ENCODE results near the gene TMEM183A. TPM values are rescaled to one million over a fixed set of nuclear protein-coding genes. Genes with fewer than 3 reads are reported as not detected.

Gene TMEM183A
- total RNA-seq, 5 donors from 2014 or later (not counting 1 experiment from before 2014, with no cell fraction given) = 67.5 to 124 (median 68.4) TPM

GRCh38 chr1:203025686-203026030, 18.5 kb downstream of the TMEM183A start:
- POLR2A ChIA-PET = interaction anchor here in 1 of 2 donors (0.7 kb wide), 1 partner anchor 826 kb away, joined by 7 read pairs; no protein-coding TSS in a partner anchor
- DNase-seq (no peak), ATAC-seq (replicated peaks in 1 of 4) (no peak)
- Mint-ChIP-seq H3K9me3 (no peaks in the 10 kb centered on the region), H3K4me1 (peaks cover 11 to 20% (median 14%) of the 10 kb centered on the region in 3 donors), H3K36me3 (peaks cover 16% of the 10 kb centered on the region), H3K27ac (peak overlapping the region; percentile 70 to 81), H3K4me3 (peak overlapping the region; percentile 58 to 65 (median 62)), H3K27me3 (no peaks in the 10 kb centered on the region)
- Histone ChIP-seq H3K36me3 (ENCODE audit: control insufficient read depth in 2 of 2, extremely low read depth in 1 of 2, insufficient read depth in 1 of 2, low read length in 1 of 2) (peaks cover 0 to 19% of the 10 kb centered on the region in 2 donors), H3K4me1 (ENCODE audit: control insufficient read depth in 1 of 2, extremely low read depth in 1 of 2, insufficient read depth in 2 of 2, low read length in 2 of 2) (peaks cover 6 to 16% of the 10 kb centered on the region in 2 experiments), H3K27me3 (replicated peaks in 1 of 2; ENCODE audit: control insufficient read depth in 2 of 2, extremely low read depth in 1 of 2, insufficient read depth in 2 of 2, low read length in 1 of 2) (peaks cover 4 to 20% of the 10 kb centered on the region in 2 experiments), H3K4me3 (ENCODE audit: control insufficient read depth in 1 of 2, extremely low read depth in 1 of 2, low read length in 1 of 2) (no peak overlapping the region), H3K9me3 (no peaks in the 10 kb centered on the region), H3K27ac (ENCODE audit: low read length) (peak overlapping the region; percentile 74)
- CTCF ChIA-PET = interaction anchor here in 1 of 2 donors (0.8 to 1.0 kb wide), 2 partner anchors 13 to 17 kb away, joined by 3 to 6 read pairs; no protein-coding TSS in a partner anchor

DNA sequence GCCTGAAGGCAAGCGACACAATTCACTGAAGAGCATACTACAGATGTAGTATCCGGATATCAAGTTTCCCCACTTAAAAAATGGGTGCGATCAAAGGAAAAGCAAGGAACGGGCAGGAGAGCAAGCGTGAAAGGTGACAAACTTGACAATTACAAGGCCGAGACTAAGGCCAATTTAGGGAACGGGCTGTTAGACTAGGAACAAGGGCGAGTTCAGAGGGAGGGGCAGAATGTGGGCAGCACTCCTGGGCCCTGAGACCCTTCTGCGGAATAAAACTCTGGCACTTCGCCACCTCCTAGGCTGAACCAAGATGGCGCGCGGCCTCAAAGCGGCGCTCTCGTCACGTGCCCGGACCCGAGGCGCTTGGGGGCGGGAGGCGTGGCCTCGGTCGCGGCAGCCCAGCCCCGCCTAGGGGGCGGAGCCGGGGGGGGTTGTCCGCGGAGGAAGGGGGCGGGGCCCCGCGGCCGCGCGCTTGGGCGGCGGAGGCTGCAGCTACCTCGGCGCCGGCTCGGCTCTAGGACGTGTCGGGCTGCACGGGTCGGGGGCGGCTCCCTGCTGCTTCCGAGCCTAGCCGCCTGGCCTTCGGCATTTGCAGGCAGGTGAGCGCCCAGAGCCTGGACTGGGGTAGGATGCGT, 19.0 kb downstream of the TMEM183A start, which contains the start of gene PPFIA4:
Gene PPFIA4 (plus strand): TSS at position 461 of the 635 bp plus-strand sequence. CDS start 12,518 bp downstream, outside the sequence.
- Mint-ChIP-seq H3K4me3 (peak within 1 kb of the TSS; percentile 62 to 78 (median 69)), H3K27ac (peak within 1 kb of the TSS; percentile 70 to 81), H3K27me3 (no peaks in the 10 kb centered on the region), H3K4me1 (peaks cover 11 to 20% (median 14%) of the 10 kb centered on the region in 3 donors), H3K36me3 (peaks cover 14% of the 10 kb centered on the region), H3K9me3 (no peaks in the 10 kb centered on the region)
- peaks cover 6 to 16% of the 10 kb centered on the region in 2 experiments for H3K4me1 ChIP-seq (ENCODE audit: control insufficient read depth in 1 of 2, extremely low read depth in 1 of 2, insufficient read depth in 2 of 2, low read length in 2 of 2)
- no peaks in the 10 kb centered on the region for H3K9me3 ChIP-seq
- ChIA-PET POLR2A (interaction anchor here in 1 of 2 donors (0.7 kb wide), 1 partner anchor 826 kb away, joined by 7 read pairs; no protein-coding TSS in a partner anchor), CTCF (interaction anchor here in 1 of 2 donors (0.8 to 1.0 kb wide), 3 partner anchors 13 to 19 kb away, joined by 3 to 6 read pairs (median 4); partner anchors contain the start of gene TMEM183A)
- peak within 1 kb of the TSS; percentile 79 to 83 for H3K4me3 ChIP-seq (ENCODE audit: control insufficient read depth in 1 of 2, extremely low read depth in 1 of 2, low read length in 1 of 2)
- H3K36me3 ChIP-seq (ENCODE audit: control insufficient read depth in 2 of 2, extremely low read depth in 1 of 2, insufficient read depth in 1 of 2, low read length in 1 of 2) = peaks cover 0 to 14% of the 10 kb centered on the region in 2 donors
- H3K27ac ChIP-seq (ENCODE audit: low read length) = peak within 1 kb of the TSS; percentile 74
- DNase-seq = peak; percentile 67 to 92 (median 81)
- H3K27me3 ChIP-seq (replicated peaks in 1 of 2; ENCODE audit: control insufficient read depth in 2 of 2, extremely low read depth in 1 of 2, insufficient read depth in 2 of 2, low read length in 1 of 2) = peaks cover 4 to 20% of the 10 kb centered on the region in 2 experiments
- 16% methylated on average over 44 of the region's 52 CpGs for WGBS (ENCODE audit: insufficient coverage)
- peak; percentile 90 to 96 (median 92) for ATAC-seq (replicated peaks in 1 of 4)

DNA sequence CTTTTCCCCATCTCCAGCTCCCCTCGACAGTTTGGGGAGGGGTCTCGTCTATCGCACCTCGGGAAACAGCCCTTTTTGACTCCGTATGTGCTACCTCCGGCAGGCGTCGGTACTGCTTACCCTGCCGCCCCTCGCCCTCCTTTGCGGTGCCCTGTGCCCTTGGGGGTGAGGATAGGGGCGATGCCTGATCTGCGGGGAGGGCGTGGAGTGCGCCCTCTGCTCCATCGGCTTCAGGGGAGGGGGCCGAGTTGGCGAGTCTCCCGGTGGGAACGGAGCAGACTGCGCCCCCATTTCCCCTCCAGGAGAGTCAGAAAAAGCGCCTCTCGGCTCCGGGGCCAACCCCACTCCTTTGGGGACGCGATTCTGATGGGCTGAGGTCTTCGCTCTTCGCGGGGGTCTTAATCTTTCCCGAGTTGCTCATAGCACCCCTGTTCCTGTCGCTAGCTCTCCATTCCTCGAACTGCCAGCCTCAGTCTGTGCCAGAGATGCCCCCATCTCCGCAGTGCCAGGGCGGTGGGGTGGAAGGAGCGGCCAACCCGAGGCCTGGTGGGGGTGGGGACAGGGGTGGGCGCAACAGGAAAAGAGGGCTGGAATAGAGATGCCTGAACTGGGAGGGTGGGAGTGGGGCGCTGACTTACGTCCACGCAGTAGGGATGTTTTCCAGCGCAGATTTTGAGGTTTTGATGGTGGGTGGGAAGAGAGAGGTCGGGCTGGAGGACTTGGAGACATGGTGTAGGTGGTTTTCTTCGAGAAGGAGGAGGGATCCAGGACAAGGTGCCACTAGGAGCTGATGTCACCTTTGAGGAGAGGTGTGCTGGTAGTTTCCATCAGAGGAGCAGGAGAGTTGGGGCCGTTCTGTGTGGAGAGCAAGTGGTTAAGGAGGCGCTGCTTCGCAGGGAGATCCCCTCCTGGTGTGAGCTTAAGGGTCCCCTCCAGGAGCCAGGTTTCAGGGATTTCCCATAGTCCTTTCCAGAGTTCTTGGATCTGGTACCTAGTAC, 19.8 kb downstream of the TMEM183A start:
- Histone ChIP-seq H3K27ac (ENCODE audit: low read length) (no peak overlapping the region), H3K4me3 (ENCODE audit: control insufficient read depth in 1 of 2, extremely low read depth in 1 of 2, low read length in 1 of 2) (peak overlapping the region; percentile 79 to 83), H3K27me3 (replicated peaks in 1 of 2; ENCODE audit: control insufficient read depth in 2 of 2, extremely low read depth in 1 of 2, insufficient read depth in 2 of 2, low read length in 1 of 2) (peaks cover 4 to 20% of the 10 kb centered on the region in 2 experiments), H3K36me3 (ENCODE audit: control insufficient read depth in 2 of 2, extremely low read depth in 1 of 2, insufficient read depth in 1 of 2, low read length in 1 of 2) (peaks cover 0 to 8% of the 10 kb centered on the region in 2 donors), H3K9me3 (no peaks in the 10 kb centered on the region), H3K4me1 (ENCODE audit: control insufficient read depth in 1 of 2, extremely low read depth in 1 of 2, insufficient read depth in 2 of 2, low read length in 2 of 2) (peaks cover 6 to 16% of the 10 kb centered on the region in 2 experiments)
- ATAC-seq (replicated peaks in 1 of 4) (peak; percentile 43 to 61 (median 44)), DNase-seq (peak in 3 of 35 experiments; percentile 7 to 12 (median 10))
- POLR2A ChIA-PET = interaction anchor here in 1 of 2 donors (0.7 kb wide), 1 partner anchor 825 kb away, joined by 7 read pairs; no protein-coding TSS in a partner anchor
- H3K27me3 Mint-ChIP-seq = no peaks in the 10 kb centered on the region
- peaks cover 11 to 20% (median 14%) of the 10 kb centered on the region in 3 donors for H3K4me1 Mint-ChIP-seq
- WGBS (ENCODE audit: insufficient coverage) = 19% methylated on average over 34 of the region's 46 CpGs
- H3K36me3 Mint-ChIP-seq = peaks cover 7% of the 10 kb centered on the region
- H3K4me3 Mint-ChIP-seq = peak overlapping the region; percentile 62 to 78 (median 69)
- peak overlapping the region in 1 of 2 donors; percentile 13 for H3K27ac Mint-ChIP-seq
- H3K9me3 Mint-ChIP-seq = no peaks in the 10 kb centered on the region
- CTCF ChIA-PET = interaction anchor here in 1 of 2 donors (0.8 to 1.0 kb wide), 3 partner anchors 12 to 20 kb away, joined by 3 to 6 read pairs (median 4); partner anchors contain the start of gene TMEM183A

GRCh38 chr1:203028067-203028783, 21.1 kb downstream of the TMEM183A start:
- H3K4me1 Mint-ChIP-seq = peaks cover 11 to 20% (median 14%) of the 10 kb centered on the region in 3 donors
- ChIA-PET CTCF (interaction anchor here in 1 of 2 donors (0.6 kb wide), 2 partner anchors 704 to 843 kb away, joined by 3 to 4 read pairs; no protein-coding TSS in a partner anchor), POLR2A (interaction anchor here (0.5 to 0.7 kb wide), 2 partner anchors 1112 to 1616 kb away, joined by 3 to 4 read pairs; no protein-coding TSS in a partner anchor)
- peaks cover 4 to 20% of the 10 kb centered on the region in 2 experiments for H3K27me3 ChIP-seq (replicated peaks in 1 of 2; ENCODE audit: control insufficient read depth in 2 of 2, extremely low read depth in 1 of 2, insufficient read depth in 2 of 2, low read length in 1 of 2)
- no peak overlapping the region for H3K27ac Mint-ChIP-seq
- WGBS (ENCODE audit: insufficient coverage) = 92% methylated on average over 8 of the region's 9 CpGs
- H3K27me3 Mint-ChIP-seq = no peaks in the 10 kb centered on the region
- H3K27ac ChIP-seq (ENCODE audit: low read length) = no peak overlapping the region
- H3K9me3 ChIP-seq = no peaks in the 10 kb centered on the region
- H3K9me3 Mint-ChIP-seq = no peaks in the 10 kb centered on the region
- H3K4me3 Mint-ChIP-seq = peak overlapping the region in 1 of 3 donors; percentile 62
- H3K4me1 ChIP-seq (ENCODE audit: control insufficient read depth in 1 of 2, extremely low read depth in 1 of 2, insufficient read depth in 2 of 2, low read length in 2 of 2) = peaks cover 6 to 16% of the 10 kb centered on the region in 2 experiments
- no peaks in the 10 kb centered on the region for H3K36me3 ChIP-seq (ENCODE audit: control insufficient read depth in 2 of 2, extremely low read depth in 1 of 2, insufficient read depth in 1 of 2, low read length in 1 of 2)
- DNase-seq (no peak), ATAC-seq (replicated peaks in 1 of 4) (no peak)
- H3K36me3 Mint-ChIP-seq = peaks cover 3% of the 10 kb centered on the region
- H3K4me3 ChIP-seq (ENCODE audit: control insufficient read depth in 1 of 2, extremely low read depth in 1 of 2, low read length in 1 of 2) = no peak overlapping the region

- H3K36me3 ChIP-seq (ENCODE audit: control insufficient read depth in 2 of 2, extremely low read depth in 1 of 2, insufficient read depth in 1 of 2, low read length in 1 of 2) = no peaks in the 10 kb centered on the region
- ATAC-seq (replicated peaks in 1 of 4) = no peak
- DNase-seq = no peak
- H3K27ac ChIP-seq (ENCODE audit: low read length) = no peak overlapping the region
- no peak overlapping the region for H3K4me3 ChIP-seq (ENCODE audit: control insufficient read depth in 1 of 2, extremely low read depth in 1 of 2, low read length in 1 of 2)
- ChIA-PET CTCF (interaction anchor here (0.6 to 1.3 kb wide), 3 partner anchors 10 to 843 kb away, joined by 3 to 6 read pairs (median 3); no protein-coding TSS in a partner anchor), POLR2A (interaction anchor here in 1 of 2 donors (0.5 kb wide), 1 partner anchor 1112 kb away, joined by 4 read pairs; no protein-coding TSS in a partner anchor)
- Mint-ChIP-seq H3K36me3 (no peaks in the 10 kb centered on the region), H3K9me3 (no peaks in the 10 kb centered on the region), H3K4me3 (no peak overlapping the region), H3K27me3 (no peaks in the 10 kb centered on the region), H3K27ac (no peak overlapping the region), H3K4me1 (peaks cover 11 to 20% (median 14%) of the 10 kb centered on the region in 3 donors)
- peaks cover 4 to 20% of the 10 kb centered on the region in 2 experiments for H3K27me3 ChIP-seq (replicated peaks in 1 of 2; ENCODE audit: control insufficient read depth in 2 of 2, extremely low read depth in 1 of 2, insufficient read depth in 2 of 2, low read length in 1 of 2)
- peaks cover 6 to 16% of the 10 kb centered on the region in 2 experiments for H3K4me1 ChIP-seq (ENCODE audit: control insufficient read depth in 1 of 2, extremely low read depth in 1 of 2, insufficient read depth in 2 of 2, low read length in 2 of 2)
- WGBS (ENCODE audit: insufficient coverage) = 84% methylated on average over 8 of the region's 13 CpGs
- no peaks in the 10 kb centered on the region for H3K9me3 ChIP-seq
These were observed 21.8 kb downstream of the TMEM183A start for GRCh38 chr1:203028784-203029553.

All from T-cell (primary cell).